Mucosa of gallbladder (tissue), 1 donor: ENCODE results near the gene VAPB. TPM values are rescaled to one million over a fixed set of nuclear protein-coding genes. Genes with fewer than 3 reads are reported as not detected.
"Not testable (repeated sequence)": the region's sequence is repeated elsewhere in the genome, so short reads cannot be mapped to it uniquely, and the experiment has no call there.

ENCODE experiments used
- DNase-seq: peaks from one replicate; pipeline ENCODE4 v3.0.0-alpha.2; 2020; ENCODE audit warnings: low spot score
- total RNA-seq: library from RNA; stranded (reverse); gene quantifications from one replicate; pipeline ENCODE4 v1.2.1, GENCODE V29; 2021
- donor health status: DM: no; HTN: no; CAD: no.

VAPB gene, protein sequence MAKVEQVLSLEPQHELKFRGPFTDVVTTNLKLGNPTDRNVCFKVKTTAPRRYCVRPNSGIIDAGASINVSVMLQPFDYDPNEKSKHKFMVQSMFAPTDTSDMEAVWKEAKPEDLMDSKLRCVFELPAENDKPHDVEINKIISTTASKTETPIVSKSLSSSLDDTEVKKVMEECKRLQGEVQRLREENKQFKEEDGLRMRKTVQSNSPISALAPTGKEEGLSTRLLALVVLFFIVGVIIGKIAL
- 63.0 TPM for total RNA-seq

DNA sequence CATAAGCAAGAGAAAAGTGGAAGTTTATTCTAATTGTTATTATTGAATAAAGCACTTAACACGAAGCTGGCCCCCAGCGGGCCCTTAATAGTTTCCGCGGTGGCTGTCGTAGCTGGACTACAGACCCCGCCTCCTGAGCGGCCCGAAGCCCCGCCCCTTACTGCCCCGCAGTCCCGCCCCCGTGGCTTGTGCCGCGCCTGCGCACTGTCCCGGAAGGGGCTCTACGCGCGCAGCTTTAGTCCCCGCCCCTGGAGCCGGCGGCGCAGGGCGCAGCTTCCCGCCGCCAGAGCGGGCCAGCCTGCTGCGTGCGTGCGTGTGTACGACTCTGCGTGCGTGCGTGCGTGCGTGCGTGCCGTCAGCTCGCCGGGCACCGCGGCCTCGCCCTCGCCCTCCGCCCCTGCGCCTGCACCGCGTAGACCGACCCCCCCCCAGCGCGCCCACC, at the start of gene VAPB:
Gene VAPB (plus strand): TSS at position 348 of the 442 bp plus-strand sequence. CDS start 231 bp downstream, outside the sequence.
- DNase-seq, result peak; percentile 96

DNA sequence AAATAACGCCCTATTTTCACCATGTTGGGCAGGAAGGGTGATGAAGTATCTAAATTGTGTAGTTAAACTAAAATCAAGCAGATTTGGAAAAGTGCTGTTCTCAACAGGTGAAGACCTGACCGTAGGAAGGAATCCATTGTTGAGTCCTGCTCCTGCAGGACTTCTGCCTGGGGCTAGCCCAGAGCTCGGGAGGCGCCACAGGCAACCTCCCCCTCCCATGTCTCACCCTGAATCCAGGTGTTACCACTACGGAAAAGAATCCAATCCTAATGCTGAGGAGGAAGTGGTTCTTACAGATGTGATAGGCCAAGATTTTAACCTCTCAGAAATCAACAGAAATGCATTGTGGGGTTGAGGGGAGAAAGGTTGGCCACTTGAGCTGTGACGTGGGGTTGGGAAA, 49.3 kb upstream of the VAPB start:
- no peak for DNase-seq

DNA sequence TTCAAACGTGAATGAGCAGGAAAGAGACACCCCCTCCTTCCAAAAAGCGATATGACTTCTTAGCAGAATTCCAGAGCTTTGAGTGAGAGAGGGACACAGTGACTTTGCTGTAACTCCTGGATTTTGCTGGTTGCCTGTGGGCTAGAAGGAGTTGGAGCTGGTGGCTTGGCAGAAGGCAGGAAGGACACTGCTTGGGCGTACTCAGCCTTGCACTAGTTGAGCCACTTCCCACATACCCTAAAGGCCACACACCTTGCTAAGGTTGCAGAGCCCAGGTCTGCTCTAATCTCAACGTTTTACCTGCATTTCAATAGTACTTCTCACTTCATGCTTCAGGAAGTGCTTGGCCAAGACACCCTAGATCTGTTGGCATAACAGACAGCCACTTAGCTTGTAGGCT, 48.9 kb upstream of the VAPB start:
- no peak for DNase-seq

DNA sequence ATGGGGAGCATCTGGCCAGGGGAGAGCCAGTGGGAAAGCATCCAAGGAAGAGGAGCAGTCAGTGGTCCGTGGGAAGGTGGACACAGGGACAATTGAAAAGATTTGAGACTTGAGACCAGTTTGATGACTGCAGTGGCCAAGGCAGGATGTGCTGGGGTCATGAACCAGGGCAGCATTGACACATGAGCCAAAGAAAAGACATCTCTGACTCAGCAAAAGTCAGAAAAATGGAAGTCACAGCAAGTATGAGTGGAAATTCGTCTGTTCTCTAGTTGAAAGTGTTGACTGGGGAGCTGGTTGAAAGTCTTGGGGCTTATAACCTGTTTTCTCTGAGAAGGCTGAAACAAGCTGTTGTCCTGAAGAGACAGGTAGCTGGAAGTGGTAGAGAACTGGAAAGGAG, 48.2 kb upstream of the VAPB start:
- no peak for DNase-seq

DNA sequence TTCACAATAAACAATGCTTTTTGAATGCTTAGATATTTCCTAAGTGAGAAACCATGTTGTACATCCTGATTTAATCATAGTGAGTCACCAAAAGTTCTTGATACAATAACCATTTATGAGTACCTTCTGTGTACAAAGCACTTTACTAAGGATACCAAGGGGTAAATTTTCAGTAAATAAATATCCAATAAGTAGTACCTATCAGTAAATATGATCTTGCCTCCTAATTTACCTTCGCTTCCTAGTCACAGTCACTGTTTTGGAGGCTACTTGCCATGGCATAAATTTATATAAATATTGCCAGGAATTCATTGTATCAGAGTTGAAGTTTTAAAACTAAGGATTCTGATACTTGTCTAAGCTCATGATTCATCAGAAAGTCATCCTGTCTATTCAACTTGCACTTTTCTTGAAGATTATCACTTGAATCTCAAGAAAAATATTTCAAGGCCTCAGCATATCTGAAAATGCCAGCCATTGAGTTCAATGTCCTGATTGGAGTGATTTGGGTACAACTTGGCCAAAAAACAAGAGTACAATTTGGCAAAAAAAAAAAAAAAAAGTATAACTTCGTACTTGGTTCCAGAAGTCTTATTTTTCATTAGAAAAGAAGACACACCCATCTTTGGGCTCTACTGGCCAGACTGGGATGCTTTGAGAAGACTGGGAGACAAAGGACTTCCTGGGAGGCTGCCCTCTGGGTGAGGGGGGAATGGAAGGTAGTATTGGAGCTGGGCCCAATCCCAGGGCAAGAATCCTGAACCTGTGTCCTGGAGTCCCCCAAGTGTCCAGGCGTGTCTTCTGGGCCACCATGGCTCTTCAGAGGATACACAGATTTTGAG, 46.7 kb upstream of the VAPB start:
- no peak for DNase-seq

DNA sequence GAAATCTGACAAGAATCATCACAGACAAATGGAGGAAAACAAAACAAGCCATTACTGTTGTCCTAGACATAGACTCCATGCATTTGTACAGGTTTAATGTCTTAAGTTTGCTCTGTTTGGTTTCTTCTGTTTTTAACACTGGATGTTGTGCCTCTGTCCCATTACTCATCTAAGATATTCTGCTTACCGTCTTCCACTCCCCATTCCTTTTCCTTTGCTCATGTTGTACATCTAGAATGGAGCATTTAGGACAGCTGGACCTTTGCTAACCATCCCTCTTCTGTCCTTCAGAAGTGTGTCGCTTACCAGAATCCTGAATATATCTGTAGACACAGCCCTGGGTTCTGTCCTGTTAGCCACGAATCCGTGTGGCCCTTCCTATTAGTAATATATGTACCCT, 44.3 kb upstream of the VAPB start:
- no peak for DNase-seq

DNA sequence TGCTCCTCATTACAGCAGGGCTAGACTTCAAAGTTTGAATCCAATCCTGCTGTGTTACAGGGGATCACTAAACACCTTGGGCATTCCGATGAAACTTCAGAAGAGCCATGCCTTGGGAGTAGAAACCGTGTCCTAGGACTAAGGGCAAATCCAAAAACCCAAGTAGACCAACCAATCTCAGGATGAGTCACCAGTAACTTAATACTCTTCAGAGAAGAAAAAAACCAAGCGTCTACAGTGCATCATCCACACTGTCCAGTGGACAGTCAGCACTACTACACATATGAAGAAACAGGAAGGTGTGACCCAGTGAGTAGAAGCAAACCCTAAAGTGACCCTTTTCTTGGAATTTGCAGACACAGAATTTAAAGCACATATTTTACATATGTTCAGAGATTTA, 39.5 kb upstream of the VAPB start:
- DNase-seq, result no peak

DNA sequence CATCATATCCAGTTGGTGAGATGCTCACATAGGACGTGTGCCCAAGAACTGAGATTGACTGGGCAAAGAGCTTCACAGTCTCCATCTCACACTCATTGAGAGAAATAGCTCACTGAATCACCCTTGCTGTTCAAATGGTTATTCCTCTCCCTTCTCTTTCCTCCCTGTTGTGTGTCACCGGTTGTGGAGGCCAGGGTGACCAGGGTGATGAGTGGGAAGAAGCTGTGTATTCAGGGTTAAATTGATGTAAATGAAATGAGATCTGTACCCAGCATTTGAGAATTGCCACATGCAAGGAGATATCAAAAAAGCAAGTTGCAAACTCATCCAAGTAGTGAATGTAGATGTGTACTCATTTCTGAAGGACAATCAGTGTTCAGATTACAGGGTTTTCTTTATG, 36.6 kb upstream of the VAPB start:
- DNase-seq, result no peak

DNA sequence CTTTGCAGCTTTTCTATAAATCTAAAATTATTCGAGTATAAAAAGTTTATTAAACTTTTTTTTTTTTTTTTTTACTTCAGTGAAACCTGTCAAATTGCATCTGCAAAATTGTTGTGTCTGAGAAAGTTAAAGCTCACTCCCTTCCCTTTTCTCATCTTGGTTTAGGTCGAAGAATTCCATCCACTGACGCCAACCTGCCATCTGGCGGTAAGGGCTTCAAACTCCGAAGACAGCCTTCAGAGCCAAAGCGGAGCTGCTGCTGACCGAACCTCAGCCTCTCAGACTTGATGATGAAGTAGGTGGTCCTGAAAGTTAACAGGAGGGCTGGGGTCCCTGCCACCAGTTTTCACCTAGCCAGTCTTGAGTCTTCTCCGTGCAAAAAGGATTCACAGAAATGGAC, 29.6 kb upstream of the VAPB start:
- no peak for DNase-seq

DNA sequence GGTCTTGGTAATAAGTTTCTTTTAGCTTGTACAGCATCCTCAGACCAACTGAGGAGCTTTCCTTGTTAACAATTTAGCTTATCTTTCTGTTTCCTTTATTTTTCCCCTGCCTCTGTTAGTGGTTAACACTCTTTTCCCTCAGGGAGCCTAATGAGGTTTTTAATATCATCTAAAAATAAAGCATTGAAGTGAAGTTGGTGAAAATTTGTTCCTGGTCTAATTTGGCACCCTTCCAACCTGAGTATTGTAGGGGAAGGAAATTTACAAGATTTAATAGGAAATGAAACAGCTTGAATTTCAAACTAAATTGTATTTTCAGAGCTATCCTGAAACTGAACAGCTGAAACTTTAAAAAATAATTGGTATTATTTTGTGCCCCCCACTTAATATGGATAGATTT, 28.1 kb upstream of the VAPB start:
- DNase-seq, result no peak

DNA sequence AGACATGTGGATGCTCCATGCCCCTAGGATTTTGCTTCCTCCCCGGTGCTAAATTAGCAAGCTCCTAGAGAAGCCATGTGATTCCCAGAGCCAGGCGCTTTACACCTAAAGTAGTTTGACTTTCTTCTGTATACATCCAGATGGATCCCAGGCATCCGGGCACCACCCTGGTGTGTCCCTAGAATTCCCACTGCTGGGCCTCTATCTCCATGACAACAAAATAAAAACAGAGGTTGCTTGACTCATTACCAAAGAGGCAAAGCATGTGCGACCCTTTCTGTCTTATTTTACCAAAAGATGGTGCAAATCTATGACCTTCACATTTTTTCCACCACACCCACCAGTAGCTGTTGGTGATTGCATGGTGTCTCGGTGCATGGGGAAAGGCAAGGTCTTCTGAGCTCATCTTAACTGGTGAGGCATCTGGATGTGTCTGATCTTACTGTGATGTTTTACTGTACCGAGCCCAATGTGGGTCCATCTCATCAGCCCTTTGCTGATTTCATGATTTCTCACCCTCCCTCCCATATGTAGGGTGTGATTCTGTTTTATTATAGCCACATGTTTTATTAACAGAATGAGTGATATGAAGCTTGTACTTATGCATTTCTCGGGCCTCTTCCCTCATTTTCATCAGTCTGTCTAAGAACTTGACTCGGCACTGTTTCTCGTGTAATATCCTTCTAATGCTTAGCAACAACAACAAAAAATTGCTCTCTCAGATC, 27.4 kb upstream of the VAPB start:
- no peak for DNase-seq

DNA sequence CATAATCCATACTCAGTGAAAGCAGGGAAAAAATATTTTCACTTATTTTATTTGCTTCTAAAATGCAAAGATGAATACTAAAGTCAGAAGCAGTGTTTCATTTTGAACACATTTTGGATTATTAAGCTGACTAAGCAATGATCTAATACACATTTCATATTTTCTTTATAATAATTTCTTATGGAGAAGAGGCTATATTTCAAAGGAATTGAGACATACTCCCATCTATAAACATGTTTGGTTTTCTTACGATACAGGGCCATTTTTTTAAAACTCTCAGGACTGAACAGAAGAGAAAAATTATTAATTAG, 26.9 kb upstream of the VAPB start:
- no peak for DNase-seq

DNA sequence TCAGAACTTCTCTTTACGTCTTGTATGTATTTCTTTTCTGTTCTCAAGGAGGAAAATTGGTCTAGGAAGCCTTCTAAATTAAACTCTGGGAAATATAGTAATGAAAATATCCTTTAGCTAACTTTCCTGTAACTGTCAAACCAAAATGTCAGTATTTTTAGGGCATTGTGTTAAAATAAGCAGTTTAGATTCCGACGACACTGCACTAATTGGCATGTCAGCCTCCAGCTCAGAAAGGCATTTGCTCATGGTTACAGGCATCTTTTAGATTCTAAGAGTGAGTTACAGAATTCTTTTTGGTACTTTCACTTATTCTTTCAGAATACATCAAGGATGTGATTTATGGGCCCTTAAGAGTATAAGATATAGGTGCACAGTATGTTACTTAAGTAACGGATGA, 26.1 kb upstream of the VAPB start:
- DNase-seq, result no peak

DNA sequence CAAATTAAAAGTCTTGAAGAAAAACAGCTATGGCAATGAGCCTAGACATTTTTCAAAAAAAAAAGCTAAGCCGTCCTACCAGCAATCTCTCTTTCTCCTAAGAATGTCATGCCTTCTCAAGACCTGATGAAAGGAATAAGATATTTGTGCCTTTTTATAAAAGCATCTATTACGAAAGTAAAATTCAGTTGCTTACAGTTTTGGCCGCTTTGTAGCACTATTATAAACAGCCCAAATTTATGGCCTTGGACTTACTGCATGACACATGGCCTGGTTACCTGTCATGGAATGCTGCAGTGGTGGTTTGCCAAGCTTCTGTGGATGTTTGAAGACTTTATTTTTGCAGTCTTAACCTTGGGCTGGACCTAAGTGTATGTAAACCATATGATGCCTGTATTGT, 22.2 kb upstream of the VAPB start:
- DNase-seq, result no peak

DNA sequence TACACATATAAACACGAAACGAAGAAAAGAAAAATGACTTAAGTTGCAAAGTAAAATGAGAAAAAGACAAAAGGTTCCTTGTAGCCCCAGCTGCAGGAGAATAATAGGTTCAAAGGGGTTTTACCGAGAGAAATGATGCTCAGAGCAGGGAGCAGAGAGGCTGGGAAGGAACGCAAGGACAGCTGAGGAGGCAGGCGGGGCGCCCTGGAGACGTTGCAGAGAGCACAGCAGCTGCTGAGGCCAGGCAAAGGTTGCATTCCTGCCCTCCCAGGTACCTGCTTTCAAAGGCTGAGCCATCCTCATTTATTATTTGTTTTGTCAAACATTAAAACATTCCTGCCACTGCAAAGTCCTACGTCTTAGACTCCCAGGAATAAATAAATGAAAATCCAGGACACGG, 16.2 kb upstream of the VAPB start:
- DNase-seq, result no peak

DNA sequence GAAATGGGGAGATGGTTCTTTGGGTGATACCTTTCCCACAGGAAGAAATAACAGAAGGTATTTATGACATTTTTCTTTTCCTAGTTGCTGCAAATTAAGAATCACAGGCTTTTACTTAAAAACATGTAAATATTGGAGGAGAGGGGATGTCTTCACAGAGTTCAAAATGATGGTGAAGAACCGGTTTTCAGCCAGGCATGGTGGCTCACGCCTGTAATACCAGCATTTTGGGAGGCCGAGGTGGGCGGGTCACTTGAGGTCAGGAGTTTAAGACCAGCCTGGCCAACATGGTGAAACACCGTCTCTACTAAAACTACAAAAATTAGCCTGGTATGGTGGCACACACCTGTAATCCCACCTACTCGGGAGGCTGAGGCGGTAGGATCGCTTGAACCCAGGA, 15.7 kb upstream of the VAPB start:
- DNase-seq, result not testable (repeated sequence)

DNA sequence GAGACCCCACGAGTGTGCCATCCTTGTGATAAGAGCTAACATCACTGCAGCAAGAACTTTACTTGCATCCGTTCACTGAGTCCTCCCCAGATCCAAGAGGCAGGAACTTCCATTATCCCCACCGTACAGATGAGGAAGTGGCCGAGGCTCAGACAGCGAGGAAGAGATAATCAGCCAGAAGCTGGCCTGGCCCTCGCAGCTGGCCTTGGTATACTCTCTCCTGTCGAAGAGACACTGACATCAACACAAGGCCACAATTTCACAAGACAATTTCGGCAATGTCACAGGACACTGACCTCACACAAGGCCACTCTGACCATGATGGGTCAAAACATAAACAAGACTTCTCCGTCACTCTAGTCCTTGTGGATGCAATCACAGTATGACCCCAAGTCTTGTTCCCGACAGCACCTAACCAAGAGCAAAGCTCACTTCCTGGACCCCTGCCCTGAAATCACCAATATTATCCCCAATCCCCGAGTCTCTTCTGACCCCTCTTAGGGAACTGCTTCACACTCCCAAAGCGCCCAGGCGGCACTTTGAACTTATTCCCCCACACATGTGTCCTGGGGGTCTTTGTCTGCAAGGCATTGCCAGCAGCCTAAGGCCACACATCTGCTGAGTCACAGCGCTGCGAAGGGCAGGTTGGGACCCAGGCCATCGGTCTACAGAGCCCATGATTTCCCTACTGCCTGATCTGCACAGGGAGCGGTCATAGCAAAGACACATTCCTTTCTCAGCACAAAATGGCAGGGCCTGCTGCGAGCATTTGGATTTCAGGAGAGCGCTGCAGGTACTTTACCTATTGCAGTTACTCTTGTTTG, 14.8 kb upstream of the VAPB start:
- DNase-seq, result no peak

DNA sequence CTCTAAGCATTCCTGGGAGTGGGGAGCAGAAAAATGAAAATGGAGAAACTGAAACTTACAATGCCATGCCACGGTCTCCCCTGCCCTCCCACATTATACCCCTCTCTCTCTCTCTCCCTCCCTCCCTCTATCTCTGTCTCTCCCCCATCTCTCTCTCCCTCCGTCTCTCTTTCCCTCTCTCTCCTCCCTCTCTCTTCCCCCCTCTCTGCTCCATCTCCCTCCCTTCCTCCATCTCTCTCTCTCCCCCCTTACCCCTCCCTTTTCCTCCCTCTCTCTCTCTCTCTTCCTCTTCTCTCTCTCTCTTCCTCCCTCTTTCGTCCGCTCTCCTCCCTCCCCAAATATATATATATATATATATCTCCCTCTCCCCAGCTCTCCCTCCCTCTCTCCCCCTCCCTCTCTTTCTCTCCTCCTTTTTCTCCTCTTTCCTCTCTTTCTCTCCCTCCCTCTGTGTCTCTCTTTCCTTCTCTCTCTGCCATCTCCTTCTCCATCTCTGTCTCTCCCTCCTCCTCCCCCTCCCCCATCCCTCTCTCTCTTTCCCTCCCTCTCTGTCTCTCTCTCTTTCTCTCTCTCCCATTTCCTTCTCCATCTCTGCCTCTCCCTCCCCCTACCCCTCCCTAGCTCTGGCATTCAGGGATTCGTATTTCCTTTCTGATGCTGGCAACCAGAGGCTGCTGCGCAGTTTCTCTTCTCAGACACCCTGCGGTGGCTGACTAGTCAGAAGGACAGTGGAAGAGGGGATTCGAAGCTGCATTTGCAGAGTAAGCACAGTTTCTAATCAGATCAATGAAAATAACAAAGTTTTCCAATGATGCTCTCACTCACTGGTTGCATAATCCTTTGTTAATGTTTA, 13.9 kb upstream of the VAPB start:
- DNase-seq, result no peak

DNA sequence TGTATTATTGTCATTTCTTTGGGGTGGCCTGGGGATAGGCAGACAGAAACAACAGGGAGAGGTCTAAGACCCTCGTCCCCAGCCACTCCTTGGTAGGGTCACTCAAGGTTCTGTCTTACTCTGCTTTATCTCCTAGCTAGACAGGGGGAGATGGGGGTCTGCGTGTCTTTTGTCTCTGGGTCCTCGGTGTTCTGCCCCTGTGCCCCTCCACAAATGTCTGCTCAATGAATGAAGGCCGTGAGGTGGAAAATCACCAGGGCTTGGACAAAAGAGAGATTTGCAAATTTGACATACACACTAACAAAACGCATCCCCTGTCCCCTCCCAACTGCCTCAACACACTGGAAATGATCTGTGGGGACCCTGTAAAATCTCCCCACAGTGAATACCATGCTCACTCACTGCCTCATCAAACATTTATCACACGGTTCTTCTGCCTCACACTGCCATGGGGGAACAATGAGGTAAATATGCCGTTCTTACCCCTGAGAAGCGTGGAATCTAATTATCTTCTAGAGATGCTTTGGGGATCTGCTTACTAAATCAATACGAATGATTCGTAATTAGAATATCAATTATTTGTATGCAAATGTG, 13.2 kb upstream of the VAPB start:
- DNase-seq, result no peak

DNA sequence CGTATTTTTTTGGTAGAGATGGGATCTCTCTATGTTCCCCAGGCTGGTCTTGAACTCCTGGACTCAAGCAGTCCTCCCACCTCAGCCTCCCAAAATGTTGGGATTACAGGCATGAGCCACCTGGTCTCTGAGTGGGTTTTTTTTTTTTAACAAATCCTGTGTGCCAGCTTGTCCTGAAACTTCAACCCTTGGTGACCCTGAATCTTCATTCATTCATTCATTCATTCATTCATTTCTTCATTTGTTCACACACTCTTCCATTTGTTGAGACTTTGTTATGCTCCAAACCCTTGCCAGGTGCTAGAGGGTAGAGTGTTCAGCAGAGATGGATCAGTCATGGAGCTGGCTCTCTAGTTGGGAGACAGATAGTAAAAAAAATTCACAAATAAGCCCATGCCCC, 12.0 kb upstream of the VAPB start:
- no peak for DNase-seq
